Activated CD8-positive, alpha-beta memory T cell treated with anti-CD3 and anti-CD28 coated beads, Interleukin-2, amount 50 U/mL, for 24 hours (primary cell): ENCODE data around the gene E2F6.
A peak's percentile ranks its signal among the peaks of the same experiment; 100 is the strongest.

Experiments used
- DNase-seq: peaks from one replicate; pipeline ENCODE4 v3.0.0-alpha.2; 2020; ENCODE audit errors: extremely low read depth

E2F6 gene

GRCh38 chr2:11465485-11466306, at the start of gene E2F6:
TSS of gene E2F6 (minus strand) at chr2:11466161. CDS start at chr2:11465879, 282 bp downstream.
- peak; percentile 54 for DNase-seq

- DNase-seq, result no peak
Observed at GRCh38 chr2:11515490-11515981, 49.6 kb upstream of the E2F6 start.

- DNase-seq, result no peak
Observed at GRCh38 chr2:11514904-11515303, 48.9 kb upstream of the E2F6 start.

GRCh38 chr2:11514081-11514730, 48.2 kb upstream of the E2F6 start:
- no peak for DNase-seq

- DNase-seq, result no peak
Observed at GRCh38 chr2:11513319-11513718, 47.4 kb upstream of the E2F6 start.

GRCh38 chr2:11512431-11512830, 46.5 kb upstream of the E2F6 start:
- DNase-seq, result no peak

- no peak for DNase-seq
Observed at GRCh38 chr2:11509657-11510360, 43.8 kb upstream of the E2F6 start.

- no peak for DNase-seq
Observed at GRCh38 chr2:11508279-11508678, 42.3 kb upstream of the E2F6 start.

GRCh38 chr2:11507517-11507916, 41.6 kb upstream of the E2F6 start:
- DNase-seq, result no peak

GRCh38 chr2:11506611-11506969, 40.6 kb upstream of the E2F6 start:
- DNase-seq, result no peak

GRCh38 chr2:11505652-11506610, 40.0 kb upstream of the E2F6 start:
- DNase-seq, result no peak

GRCh38 chr2:11503354-11503927, 37.5 kb upstream of the E2F6 start:
- DNase-seq, result no peak

- DNase-seq, result no peak
Observed at GRCh38 chr2:11502740-11503292, 36.9 kb upstream of the E2F6 start.

GRCh38 chr2:11500702-11501303, 34.8 kb upstream of the E2F6 start:
- no peak for DNase-seq

GRCh38 chr2:11499081-11499743, 33.3 kb upstream of the E2F6 start:
- no peak for DNase-seq

GRCh38 chr2:11498543-11499034, 32.6 kb upstream of the E2F6 start:
- DNase-seq, result no peak

GRCh38 chr2:11495844-11496681, 30.1 kb upstream of the E2F6 start:
- no peak for DNase-seq

- DNase-seq, result no peak
Observed at GRCh38 chr2:11494310-11494709, 28.3 kb upstream of the E2F6 start.

- DNase-seq, result no peak
Observed at GRCh38 chr2:11493282-11493681, 27.3 kb upstream of the E2F6 start.
